Common myeloid progenitor, CD34-positive (primary cell): ENCODE measurements around the gene FAM171A1.

Experiments
- CTCF ChIA-PET: fragments of 350-600 bp; sonication (Branson Sonifier 250); formaldehyde crosslinking; loops from one replicate; lab custom pipeline; 2021; ENCODE audit warnings: antibody characterized with exemption; lab: Charles Lee
- POLR2A ChIA-PET: fragments of 350-600 bp; sonication (Branson Sonifier 250); formaldehyde crosslinking; loops from one replicate; lab custom pipeline; 2021; ENCODE audit warnings: antibody characterized with exemption; lab: Charles Lee
- DNase-seq, 3 donors: peaks; one replicate each; pipeline versions ENCODE4 v3.0.0 to v3.0.0-alpha.2; 2013
- H3K27ac ChIP-seq, 2 experiments: 1 replicate in 1 of 2; 2 replicates in 1 of 2; pipeline ENCODE4 v1.7.0; 2013; ENCODE audit warnings: inconsistent platforms in 2 of 2, low read length in 2 of 2, mild to moderate bottlenecking in 2 of 2, low read depth in 1 of 2, moderate library complexity in 1 of 2; ENCODE audit not compliant: severe bottlenecking in 2 of 2, insufficient read depth in 1 of 2, poor library complexity in 1 of 2
- H3K27me3 ChIP-seq, 5 experiments: replicated peaks in 2 of 5; 1 replicate in 3 of 5; 2 replicates in 2 of 5; pipeline versions ENCODE4 v1.6.1 to v1.7.0; 2013; ENCODE audit warnings: low read length in 4 of 5, mild to moderate bottlenecking in 2 of 5, moderate library complexity in 2 of 5, inconsistent platforms in 1 of 5; ENCODE audit not compliant: insufficient read depth in 5 of 5, control insufficient read depth in 4 of 5
- H3K36me3 ChIP-seq, 4 experiments: 1 replicate in 2 of 4; 2 replicates in 2 of 4; pipeline versions ENCODE4 v1.6.1 to v1.7.0; 2013; ENCODE audit warnings: low read length in 3 of 4, control low read depth in 1 of 4, mild to moderate bottlenecking in 1 of 4; ENCODE audit not compliant: control insufficient read depth in 4 of 4, insufficient read depth in 4 of 4
- H3K4me1 ChIP-seq, 4 experiments: 1 replicate in 3 of 4; 2 replicates in 1 of 4; pipeline versions ENCODE4 v1.6.1 to v1.7.1; 2013; ENCODE audit warnings: low read length in 3 of 4, mild to moderate bottlenecking in 3 of 4, control low read depth in 1 of 4, inconsistent platforms in 1 of 4, moderate library complexity in 1 of 4; ENCODE audit not compliant: control insufficient read depth in 4 of 4, insufficient read depth in 4 of 4; ENCODE audit errors: control extremely low read depth in 1 of 4
- H3K4me3 ChIP-seq, 7 experiments: 1 replicate in 4 of 7; 2 replicates in 3 of 7; pipeline versions ENCODE4 v1.5.1 to v1.7.0; 2013; ENCODE audit warnings: mild to moderate bottlenecking in 7 of 7, low read length in 6 of 7, moderate library complexity in 6 of 7, inconsistent platforms in 2 of 7, low read depth in 2 of 7, control low read depth in 1 of 7; ENCODE audit not compliant: insufficient read depth in 4 of 7, control insufficient read depth in 1 of 7; ENCODE audit errors: extremely low read depth in 1 of 7
- H3K9me3 ChIP-seq, 5 experiments: 1 replicate in 4 of 5; 2 replicates in 1 of 5; pipeline versions ENCODE4 v1.6.1 to v1.7.1; 2013; ENCODE audit warnings: low read length in 4 of 5, mild to moderate bottlenecking in 2 of 5, inconsistent platforms in 1 of 5, low read depth in 1 of 5, moderate library complexity in 1 of 5; ENCODE audit not compliant: control insufficient read depth in 4 of 5, insufficient read depth in 2 of 5; ENCODE audit errors: control extremely low read depth in 1 of 5
- WGBS: methylation state at CpG from one replicate; pipeline ENCODE4 v1.1.5; 2013; ENCODE audit not compliant: insufficient coverage; 5-methylcytosine and 5-hydroxymethylcytosine counted together

The FAM171A1 gene

GRCh38 chr10:15230257-15230656 lies 140.8 kb downstream of the FAM171A1 start:
- Histone ChIP-seq H3K27me3 (peaks cover 0 to 2% (median 0%) of the 10 kb centered on the region in 5 experiments), H3K27ac (no peak overlapping the region), H3K36me3 (no peaks in the 10 kb centered on the region), H3K4me1 (no peaks in the 10 kb centered on the region), H3K9me3 (peaks cover 0 to 4% (median 0%) of the 10 kb centered on the region in 5 experiments), H3K4me3 (no peak overlapping the region)
- no peak for DNase-seq
- POLR2A ChIA-PET: no interaction called here
- CTCF ChIA-PET: interaction anchor here (0.6 to 1.6 kb wide), 2 partner anchors 137 to 760 kb away, joined by 3 read pairs; no protein-coding TSS in a partner anchor
- WGBS: 100% methylated on average over 3 of the region's 3 CpGs

DNA sequence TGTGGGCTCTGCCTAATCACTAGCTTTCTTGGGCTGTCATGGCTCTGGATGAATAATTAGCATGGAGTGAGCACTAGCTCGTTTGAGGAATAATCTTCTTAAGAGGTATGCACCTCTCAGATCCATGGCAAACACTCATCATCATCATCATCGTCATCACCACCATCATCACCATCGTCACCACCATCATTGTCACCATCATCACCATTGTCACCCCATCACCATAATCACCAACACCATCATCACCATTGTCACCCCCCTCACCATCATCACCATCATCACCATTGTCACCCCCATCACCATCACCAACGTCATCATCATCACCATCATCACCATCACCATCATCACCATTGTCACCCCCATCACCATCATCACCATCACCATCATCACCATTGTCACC lies 141.8 kb downstream of the FAM171A1 start:
- no peaks in the 10 kb centered on the region for H3K4me1 ChIP-seq
- ChIA-PET CTCF (interaction anchor here (1.1 kb wide), 1 partner anchor 16 kb away, joined by 3 read pairs; no protein-coding TSS in a partner anchor), POLR2A (no interaction called here)
- H3K36me3 ChIP-seq: no peaks in the 10 kb centered on the region
- H3K27ac ChIP-seq: no peak overlapping the region
- H3K27me3 ChIP-seq: peaks cover 0 to 2% (median 0%) of the 10 kb centered on the region in 5 experiments
- no peak for DNase-seq
- no peak overlapping the region for H3K4me3 ChIP-seq
- WGBS: 94% methylated on average over 3 of the region's 4 CpGs
- peaks cover 0 to 4% (median 0%) of the 10 kb centered on the region in 5 experiments for H3K9me3 ChIP-seq

DNA sequence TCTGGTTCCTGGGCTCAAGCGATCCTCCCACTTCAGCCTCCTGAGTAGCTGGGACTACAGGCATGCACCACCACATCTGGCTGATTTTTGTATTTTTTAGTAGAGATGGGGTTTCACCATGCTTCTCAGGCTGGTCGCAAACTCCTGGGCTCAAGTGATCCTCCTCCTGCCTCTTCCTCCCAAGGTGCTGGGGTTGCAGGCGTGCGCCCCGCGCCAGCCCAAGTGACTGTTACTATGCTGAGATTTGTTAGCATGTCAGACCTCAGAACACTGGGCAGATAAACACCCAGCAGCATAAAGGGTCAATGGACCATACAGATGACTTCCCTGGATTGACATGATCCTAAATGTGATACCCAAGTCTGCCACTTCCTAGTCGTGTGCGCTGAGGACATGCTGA lies 142.7 kb downstream of the FAM171A1 start:
- no peaks in the 10 kb centered on the region for H3K4me1 ChIP-seq
- H3K27me3 ChIP-seq: peaks cover 0 to 2% (median 0%) of the 10 kb centered on the region in 5 experiments
- CTCF ChIA-PET: interaction anchor here (1.1 kb wide), 1 partner anchor 15 kb away, joined by 3 read pairs; no protein-coding TSS in a partner anchor
- no peaks in the 10 kb centered on the region for H3K36me3 ChIP-seq
- POLR2A ChIA-PET: no interaction called here
- no peak for DNase-seq
- WGBS: 86% methylated on average over 7 of the region's 8 CpGs
- no peak overlapping the region for H3K4me3 ChIP-seq
- peaks cover 0 to 7% (median 3%) of the 10 kb centered on the region in 5 experiments for H3K9me3 ChIP-seq
- no peak overlapping the region for H3K27ac ChIP-seq

- DNase-seq: no peak
- no peaks in the 10 kb centered on the region for H3K36me3 ChIP-seq
- POLR2A ChIA-PET: no interaction called here
- H3K27ac ChIP-seq: no peak overlapping the region
- H3K9me3 ChIP-seq: peaks cover 0 to 7% (median 3%) of the 10 kb centered on the region in 5 experiments
- CTCF ChIA-PET: no interaction called here
- H3K27me3 ChIP-seq: peaks cover 0 to 2% (median 0%) of the 10 kb centered on the region in 5 experiments
- H3K4me3 ChIP-seq: no peak overlapping the region
- no CpG with 5 or more reads among the region's 5 CpGs for WGBS
- no peaks in the 10 kb centered on the region for H3K4me1 ChIP-seq
Measured at GRCh38 chr10:15227611-15228372, 143.3 kb downstream of the FAM171A1 start.

DNA sequence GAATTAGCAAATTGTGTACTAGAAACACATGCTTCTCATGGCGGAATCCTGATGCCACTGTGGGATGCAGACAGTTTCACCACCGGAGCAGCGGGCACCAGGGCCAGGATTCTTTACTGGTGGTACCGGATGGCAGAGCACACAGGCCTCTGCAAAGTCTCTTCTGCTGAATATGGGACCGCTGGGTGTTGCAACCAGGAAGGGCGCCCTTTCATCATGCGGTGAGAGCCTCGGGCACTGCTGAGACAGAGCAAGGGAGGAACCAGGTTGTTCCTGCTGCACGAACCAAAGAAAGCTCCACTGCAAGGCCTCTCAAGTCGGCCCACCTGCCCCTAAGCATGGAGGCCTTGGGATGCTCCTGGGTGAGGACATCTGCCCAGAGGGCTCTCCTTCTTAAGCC lies 145.6 kb downstream of the FAM171A1 start:
- Histone ChIP-seq H3K4me3 (no peak overlapping the region), H3K27me3 (peaks cover 0 to 4% (median 0%) of the 10 kb centered on the region in 5 experiments), H3K9me3 (peaks cover 0 to 7% (median 3%) of the 10 kb centered on the region in 5 experiments), H3K36me3 (no peaks in the 10 kb centered on the region), H3K4me1 (no peaks in the 10 kb centered on the region), H3K27ac (no peak overlapping the region)
- no peak for DNase-seq
- ChIA-PET POLR2A (no interaction called here), CTCF (interaction anchor here (0.7 to 1.4 kb wide), 2 partner anchors 11 to 254 kb away, joined by 3 read pairs; no protein-coding TSS in a partner anchor)
- 96% methylated on average over 9 of the region's 10 CpGs for WGBS

DNA sequence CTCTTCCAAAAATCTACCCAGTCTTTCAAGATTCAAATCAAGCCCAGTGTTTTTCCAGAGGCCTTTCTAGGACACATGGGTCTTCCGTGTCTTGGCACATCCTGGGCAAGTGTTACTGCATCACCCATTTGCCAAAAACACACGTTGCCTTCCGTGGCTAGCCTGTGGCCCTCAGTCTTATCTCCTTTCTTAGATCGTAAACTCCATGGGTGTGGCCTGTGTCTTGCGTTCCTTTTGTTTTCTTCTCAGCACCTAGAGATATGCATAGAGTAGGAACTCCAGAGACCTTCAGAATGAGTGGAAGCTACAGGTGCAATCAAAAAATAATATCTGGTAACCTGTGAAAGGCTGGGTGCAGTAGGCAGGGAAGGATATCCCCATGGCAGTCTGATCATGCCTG lies 146.1 kb downstream of the FAM171A1 start:
- ChIA-PET POLR2A (no interaction called here), CTCF (no interaction called here)
- Histone ChIP-seq H3K4me3 (no peak overlapping the region), H3K27me3 (peaks cover 0 to 4% (median 0%) of the 10 kb centered on the region in 5 experiments), H3K27ac (no peak overlapping the region), H3K36me3 (no peaks in the 10 kb centered on the region), H3K4me1 (no peaks in the 10 kb centered on the region), H3K9me3 (peaks cover 0 to 7% (median 3%) of the 10 kb centered on the region in 5 experiments)
- DNase-seq: no peak
- WGBS: 96% methylated on average over 5 of the region's 5 CpGs

DNA sequence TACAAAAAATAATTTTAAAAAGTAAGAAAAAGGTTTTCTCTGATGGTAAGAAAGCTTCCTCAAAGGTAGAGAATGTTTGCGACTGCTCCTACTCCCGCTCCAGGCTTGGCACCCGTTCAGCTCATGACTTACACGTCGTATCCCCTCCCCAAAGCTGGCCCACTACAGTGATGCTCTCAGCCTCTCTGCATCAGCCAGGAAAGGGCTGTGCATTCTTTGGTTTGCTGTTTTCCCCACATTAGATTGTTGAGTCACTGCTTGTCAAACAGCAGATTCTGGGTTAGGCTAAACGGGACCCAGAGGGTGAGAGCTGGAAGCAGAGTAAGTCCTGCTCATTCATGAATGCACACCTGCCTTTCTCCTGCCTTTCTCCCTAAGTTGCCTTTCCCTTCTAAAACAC lies 147.9 kb downstream of the FAM171A1 start:
- DNase-seq: no peak
- no peak overlapping the region for H3K4me3 ChIP-seq
- H3K27ac ChIP-seq: no peak overlapping the region
- POLR2A ChIA-PET: no interaction called here
- 97% methylated on average over 5 of the region's 6 CpGs for WGBS
- CTCF ChIA-PET: interaction anchor here (1.0 to 1.4 kb wide), 2 partner anchors 12 to 14 kb away, joined by 3 to 4 read pairs; no protein-coding TSS in a partner anchor
- H3K27me3 ChIP-seq: peaks cover 0 to 3% (median 0%) of the 10 kb centered on the region in 5 experiments
- H3K9me3 ChIP-seq: peaks cover 0 to 7% (median 3%) of the 10 kb centered on the region in 5 experiments
- no peaks in the 10 kb centered on the region for H3K4me1 ChIP-seq
- no peaks in the 10 kb centered on the region for H3K36me3 ChIP-seq
